ENCODE measurements around the gene COL18A1.

DNA sequence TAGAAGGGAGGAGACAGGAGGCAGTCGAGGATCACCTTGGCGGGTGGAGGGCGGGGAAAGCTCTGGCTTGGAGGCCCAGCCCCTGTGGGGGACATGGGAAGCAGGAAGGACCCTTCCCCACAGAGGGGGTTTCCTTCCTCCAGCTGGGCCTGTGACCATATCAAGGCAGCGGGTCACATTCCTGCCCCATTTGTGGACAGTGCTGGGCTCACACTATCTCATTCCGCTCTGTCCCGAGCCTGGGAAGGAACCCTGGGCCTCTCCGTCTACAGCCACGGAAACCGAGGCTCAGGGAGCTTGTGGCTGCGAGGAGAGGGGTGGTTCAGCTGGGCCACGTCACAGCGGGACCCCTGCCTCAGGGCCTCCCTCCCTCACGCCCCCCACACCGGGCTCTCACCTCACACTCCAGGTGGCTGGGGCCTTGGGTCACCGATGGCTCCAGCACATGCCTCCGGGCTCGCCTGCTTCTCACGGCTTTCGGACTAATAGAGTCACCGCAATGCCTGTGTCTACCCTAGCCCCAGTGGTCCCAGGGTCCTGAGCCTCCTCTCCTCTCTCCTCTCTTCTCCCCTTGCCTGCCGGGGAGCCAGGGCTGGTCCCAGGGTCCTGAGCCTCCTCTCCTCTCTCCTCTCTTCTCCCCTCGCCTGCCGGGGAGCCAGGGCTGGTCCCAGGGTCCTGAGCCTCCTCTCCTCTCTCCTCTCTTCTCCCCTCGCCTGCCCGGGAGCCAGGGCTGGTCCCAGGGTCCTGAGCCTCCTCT, 80.9 kb downstream of the COL18A1 start:
- TF ChIP-seq CTCF (conservative IDR thresholded peaks at IDR 0.05; ENCODE audit: low read depth, low read length) (no peak), EZH2 (IDR thresholded peaks at IDR 0.05; ENCODE audit: low read length, unreplicated experiment) (no peak), EZH2phosphoT487 (IDR thresholded peaks at IDR 0.05; ENCODE audit: borderline replicate concordance, low read length) (no peak)
